NCI-H2196 treated with DMSO at 0.1 percent for 48 hours (cell line): ENCODE data around the gene IL17F.

Experiments used
- DNase-seq: peaks from one replicate; lab custom pipeline; 2025; ENCODE audit not compliant: unreplicated experiment; lab: John Stamatoyannopoulos, UW

The IL17F gene

GRCh38 chr6:52191824-52192223, 52.5 kb downstream of the IL17F start:
- no peak for DNase-seq

- no peak for DNase-seq
Observed at GRCh38 chr6:52190409-52190808, 53.9 kb downstream of the IL17F start.

- DNase-seq = no peak
Observed at GRCh38 chr6:52189974-52190373, 54.3 kb downstream of the IL17F start.

- DNase-seq = no peak
Observed at GRCh38 chr6:52187098-52187497, 57.2 kb downstream of the IL17F start.
